ENCODE measurements around the gene STAT3.

DNA sequence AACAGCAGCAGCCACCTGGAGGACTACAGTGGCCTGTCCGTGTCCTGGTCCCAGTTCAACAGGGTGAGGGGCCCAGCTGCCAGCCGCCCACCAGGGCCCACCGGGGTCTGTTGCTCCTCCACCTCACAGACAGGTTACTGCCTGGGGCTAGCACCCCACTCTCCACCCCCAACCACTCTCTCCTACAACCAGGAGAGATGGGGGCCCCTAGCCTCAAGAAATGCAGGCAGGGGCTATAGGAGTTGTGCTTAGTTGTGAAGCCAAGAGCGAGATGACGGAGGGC lies 81.9 kb downstream of the STAT3 start:
- TF ChIP-seq, protein P1, sequence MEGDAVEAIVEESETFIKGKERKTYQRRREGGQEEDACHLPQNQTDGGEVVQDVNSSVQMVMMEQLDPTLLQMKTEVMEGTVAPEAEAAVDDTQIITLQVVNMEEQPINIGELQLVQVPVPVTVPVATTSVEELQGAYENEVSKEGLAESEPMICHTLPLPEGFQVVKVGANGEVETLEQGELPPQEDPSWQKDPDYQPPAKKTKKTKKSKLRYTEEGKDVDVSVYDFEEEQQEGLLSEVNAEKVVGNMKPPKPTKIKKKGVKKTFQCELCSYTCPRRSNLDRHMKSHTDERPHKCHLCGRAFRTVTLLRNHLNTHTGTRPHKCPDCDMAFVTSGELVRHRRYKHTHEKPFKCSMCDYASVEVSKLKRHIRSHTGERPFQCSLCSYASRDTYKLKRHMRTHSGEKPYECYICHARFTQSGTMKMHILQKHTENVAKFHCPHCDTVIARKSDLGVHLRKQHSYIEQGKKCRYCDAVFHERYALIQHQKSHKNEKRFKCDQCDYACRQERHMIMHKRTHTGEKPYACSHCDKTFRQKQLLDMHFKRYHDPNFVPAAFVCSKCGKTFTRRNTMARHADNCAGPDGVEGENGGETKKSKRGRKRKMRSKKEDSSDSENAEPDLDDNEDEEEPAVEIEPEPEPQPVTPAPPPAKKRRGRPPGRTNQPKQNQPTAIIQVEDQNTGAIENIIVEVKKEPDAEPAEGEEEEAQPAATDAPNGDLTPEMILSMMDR (IDR thresholded peaks at IDR 0.05): no peak
- TF ChIP-seq POLR2A (IDR thresholded peaks at IDR 0.05): no peak
